B cell (primary cell): ENCODE results near the gene CERT1. TPM values are rescaled to one million over a fixed set of nuclear protein-coding genes. Genes with fewer than 3 reads are reported as not detected.

Experiments used
- ATAC-seq: fragments of 200-7000 bp; cut with Tn5 transposase; one replicate; pipeline ENCODE4 v1.10.0; 2021; ENCODE audit warnings: low read depth, mild to moderate bottlenecking, moderate number of reproducible peaks, moderate library complexity
- CTCF ChIA-PET: fragments of 350-600 bp; sonication (Branson Sonifier 250); formaldehyde crosslinking; loops from one replicate; lab custom pipeline; 2021; ENCODE audit warnings: antibody characterized with exemption, inconsistent platforms; lab: Charles Lee
- POLR2A ChIA-PET: fragments of 350-600 bp; sonication (Branson Sonifier 250); formaldehyde crosslinking; loops from one replicate; lab custom pipeline; 2021; ENCODE audit warnings: antibody characterized with exemption; lab: Charles Lee
- DNase-seq: peaks from one replicate; pipeline ENCODE4 v3.0.0; 2013
- H2AFZ ChIP-seq: 2 replicates; pipeline ENCODE4 v1.6.1; 2012; ENCODE audit warnings: mild to moderate bottlenecking, low read depth, low read length; ENCODE audit not compliant: insufficient read depth, poor library complexity, severe bottlenecking
- H3K27ac ChIP-seq, 2 donors: 1 replicate in 1 of 2; 2 replicates in 1 of 2; pipeline ENCODE4 v1.5.1; 2012 to 2013; ENCODE audit warnings: low read length in 2 of 2, mild to moderate bottlenecking in 2 of 2, moderate library complexity in 1 of 2
- H3K27me3 ChIP-seq, 4 experiments: fragments of 200-600 bp in 1 of 4; sonication (generic) in 1 of 4; replicated peaks in 1 of 4; 1 replicate in 2 of 4; 2 replicates in 2 of 4; pipeline versions ENCODE4 v1.6.1 to v1.7.0; 2013 to 2016; ENCODE audit warnings: low read length in 3 of 4, mild to moderate bottlenecking in 2 of 4, mixed read lengths in 1 of 4, moderate library complexity in 1 of 4; ENCODE audit not compliant: insufficient read depth in 4 of 4, control insufficient read depth in 3 of 4; ENCODE audit errors: control extremely low read depth in 1 of 4
- H3K36me3 ChIP-seq, 2 experiments: replicated peaks in 1 of 2; 1 replicate in 1 of 2; 2 replicates in 1 of 2; pipeline versions ENCODE4 v1.6.1 to v1.7.1; 2013; ENCODE audit warnings: low read length in 1 of 2; ENCODE audit not compliant: insufficient read depth in 2 of 2, control insufficient read depth in 1 of 2; ENCODE audit errors: control extremely low read depth in 1 of 2, extremely low read depth in 1 of 2
- H3K4me1 ChIP-seq, 2 donors: fragments of 200-600 bp in 1 of 2; sonication (generic) in 1 of 2; 1 replicate in 1 of 2; 2 replicates in 1 of 2; pipeline versions ENCODE4 v1.5.1 to v1.6.1; 2013 to 2017; ENCODE audit warnings: low read length in 2 of 2; ENCODE audit not compliant: control insufficient read depth in 2 of 2, insufficient read depth in 2 of 2
- H3K4me2 ChIP-seq: replicated peaks from 2 replicates; pipeline ENCODE3; 2012; ENCODE audit warnings: mild to moderate bottlenecking, low read depth, low read length; ENCODE audit not compliant: poor library complexity, severe bottlenecking
- H3K4me3 ChIP-seq, 5 experiments: fragments of 200-600 bp in 1 of 5; sonication (generic) in 1 of 5; 1 replicate in 3 of 5; 2 replicates in 2 of 5; pipeline versions ENCODE4 v1.5.1 to v1.7.0; 2011 to 2016; ENCODE audit warnings: low read length in 4 of 5, mild to moderate bottlenecking in 4 of 5, low read depth in 2 of 5, control low read depth in 1 of 5, moderate library complexity in 1 of 5; ENCODE audit not compliant: insufficient read depth in 1 of 5; ENCODE audit errors: control extremely low read depth in 1 of 5, extremely low read depth in 1 of 5
- H3K79me2 ChIP-seq: fragments of 200-600 bp; sonication (generic); one replicate; pipeline ENCODE4 v1.6.0; 2016; ENCODE audit warnings: low read length; ENCODE audit not compliant: control insufficient read depth, insufficient read depth
- H3K9ac ChIP-seq: fragments of 200-600 bp; sonication (generic); 2 replicates; pipeline ENCODE4 v1.6.1; 2017; ENCODE audit warnings: mild to moderate bottlenecking, low read length, moderate library complexity
- H3K9me3 ChIP-seq, 3 donors: one replicate each; pipeline versions ENCODE4 v1.6.1 to v1.7.1; 2013; ENCODE audit warnings: low read length in 2 of 3; ENCODE audit not compliant: control insufficient read depth in 2 of 3, insufficient read depth in 1 of 3; ENCODE audit errors: control extremely low read depth in 1 of 3
- H4K20me1 ChIP-seq: 2 replicates; pipeline ENCODE4 v1.6.0; 2012; ENCODE audit warnings: mild to moderate bottlenecking, low read length; ENCODE audit not compliant: insufficient read depth, control insufficient read depth, poor library complexity, severe bottlenecking
- H3K27ac Mint-ChIP-seq: one replicate; pipeline ENCODE4 v1.8.0; 2021; ENCODE audit warnings: mixed read lengths
- H3K27me3 Mint-ChIP-seq: one replicate; pipeline ENCODE4 v1.8.0; 2021; ENCODE audit warnings: mixed read lengths
- H3K4me1 Mint-ChIP-seq: one replicate; pipeline ENCODE4 v1.8.0; 2021; ENCODE audit warnings: mixed read lengths
- H3K4me3 Mint-ChIP-seq: one replicate; pipeline ENCODE4 v1.8.0; 2021; ENCODE audit warnings: mixed read lengths
- H3K9me3 Mint-ChIP-seq: one replicate; pipeline ENCODE4 v1.8.0; 2022; ENCODE audit warnings: mixed read lengths; ENCODE audit not compliant: insufficient read depth
- CTCF ChIP-seq: fragments of 200-600 bp; IDR thresholded peaks from one replicate; pipeline ENCODE4 v1.8.0; 2022; ENCODE audit warnings: antibody characterized with exemption, mild to moderate bottlenecking
- EZH2 ChIP-seq: IDR thresholded peaks from 2 replicates; pipeline ENCODE4 v1.6.1; 2012; ENCODE audit warnings: borderline replicate concordance, low read depth, mild to moderate bottlenecking, moderate library complexity, low read length; ENCODE audit not compliant: insufficient read depth, poor library complexity, severe bottlenecking
- WGBS: methylation state at CpG from one replicate; pipeline ENCODE4 v1.1.5; 2013; ENCODE audit warnings: missing lambda C conversion rate; ENCODE audit not compliant: insufficient coverage; 5-methylcytosine and 5-hydroxymethylcytosine counted together
- intact Hi-C: fragments of 100-400 bp; cut with micrococcal nuclease; formaldehyde crosslinking; loops from one replicate; pipeline ENCODE4 v1.10.0; 2022
- polyA plus RNA-seq: library from polyadenylated mRNA; depleted of rRNA; stranded (reverse); fragments of >200 nt; gene quantifications from 2 replicates; pipeline ENCODE4 v1.2.3, GENCODE V29; 2012
- total RNA-seq, 2 donors: library from RNA; stranded (reverse); fragments of 120-200 nt in 1 of 2; gene quantifications; 1 replicate in 1 of 2; 2 replicates in 1 of 2; pipeline versions ENCODE4 v1.2.3 to v1.2.4, GENCODE V29; 2013 to 2022

The CERT1 gene
- total and polyA plus RNA-seq, 2 donors (not counting 1 experiment from before 2014, with no cell fraction given): 13.7 to 60.5 TPM

GRCh38 chr5:75435096-75435495 lies 76.3 kb downstream of the CERT1 start:
- peaks cover 0 to 6% (median 0%) of the 10 kb centered on the region in 3 donors for H3K9me3 ChIP-seq
- peaks cover 7% of the 10 kb centered on the region for H4K20me1 ChIP-seq
- Mint-ChIP-seq H3K9me3 (peaks cover 3% of the 10 kb centered on the region), H3K27me3 (no peaks in the 10 kb centered on the region), H3K4me3 (no peak overlapping the region), H3K4me1 (peaks cover 6% of the 10 kb centered on the region), H3K27ac (no peak overlapping the region)
- no peaks in the 10 kb centered on the region for H3K4me1 ChIP-seq
- peaks cover 0 to 2% of the 10 kb centered on the region in 2 experiments for H3K36me3 ChIP-seq
- intact Hi-C loops: no loop called here
- ChIA-PET POLR2A (no interaction called here), CTCF (no interaction called here)
- no peak overlapping the region for H3K9ac ChIP-seq
- no peak overlapping the region for H2AFZ ChIP-seq
- H3K27me3 ChIP-seq: no peaks in the 10 kb centered on the region
- H3K27ac ChIP-seq: no peak overlapping the region
- TF ChIP-seq CTCF (no peak), EZH2 (no peak)
- peaks cover 8% of the 10 kb centered on the region for H3K79me2 ChIP-seq
- ATAC-seq (no peak), DNase-seq (no peak)
- H3K4me2 ChIP-seq: no peak overlapping the region
- no peak overlapping the region for H3K4me3 ChIP-seq

- ATAC-seq (no peak), DNase-seq (no peak)
- Histone ChIP-seq H3K27me3 (no peaks in the 10 kb centered on the region), H3K36me3 (peaks cover 0 to 2% of the 10 kb centered on the region in 2 experiments), H3K9ac (no peak overlapping the region), H3K9me3 (peaks cover 0 to 6% (median 0%) of the 10 kb centered on the region in 3 donors), H4K20me1 (peaks cover 7% of the 10 kb centered on the region), H2AFZ (no peak overlapping the region), H3K79me2 (peaks cover 14% of the 10 kb centered on the region), H3K4me3 (no peak overlapping the region), H3K4me1 (no peaks in the 10 kb centered on the region), H3K27ac (no peak overlapping the region), H3K4me2 (no peak overlapping the region)
- intact Hi-C loops: no loop called here
- H3K9me3 Mint-ChIP-seq: peaks cover 3% of the 10 kb centered on the region
- H3K27ac Mint-ChIP-seq: no peak overlapping the region
- H3K4me1 Mint-ChIP-seq: peaks cover 1% of the 10 kb centered on the region
- TF ChIP-seq CTCF (no peak), EZH2 (no peak)
- H3K4me3 Mint-ChIP-seq: no peak overlapping the region
- CTCF ChIA-PET: no interaction called here
- POLR2A ChIA-PET: no interaction called here
- no peaks in the 10 kb centered on the region for H3K27me3 Mint-ChIP-seq
- WGBS: 80% methylated on average over 2 of the region's 3 CpGs
Observed at GRCh38 chr5:75433814-75434506, 77.5 kb downstream of the CERT1 start.
